GM21786 (cell line): ENCODE results near the gene CLASP1.
"Not testable (repeated sequence)": the region's sequence is repeated elsewhere in the genome, so short reads cannot be mapped to it uniquely, and the experiment has no call there.

ENCODE experiments used
- ATAC-seq: cut with Tn5 transposase; IDR thresholded peaks from one replicate; pipeline ENCODE4 v1.9.1; 2021; ENCODE audit not compliant: unreplicated experiment

The CLASP1 gene

DNA sequence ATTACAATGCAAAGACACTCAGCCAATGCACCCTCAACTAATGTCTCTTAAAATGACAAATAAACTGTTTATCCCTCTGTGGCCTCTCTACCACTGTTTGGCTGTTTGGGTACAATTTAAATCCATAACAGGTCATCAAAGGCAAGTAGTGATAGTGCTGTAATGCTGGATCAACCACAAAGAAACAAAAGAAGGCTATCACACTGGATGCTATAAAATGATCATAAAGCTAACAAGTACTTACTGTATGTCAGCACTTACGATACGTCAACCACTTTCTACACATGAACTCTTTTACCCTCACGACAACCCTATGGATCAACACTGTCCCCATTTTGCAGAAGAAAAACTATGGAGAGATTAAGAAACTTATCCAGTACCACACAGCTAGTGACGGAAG, 64.5 kb downstream of the CLASP1 start:
- no peak for ATAC-seq

DNA sequence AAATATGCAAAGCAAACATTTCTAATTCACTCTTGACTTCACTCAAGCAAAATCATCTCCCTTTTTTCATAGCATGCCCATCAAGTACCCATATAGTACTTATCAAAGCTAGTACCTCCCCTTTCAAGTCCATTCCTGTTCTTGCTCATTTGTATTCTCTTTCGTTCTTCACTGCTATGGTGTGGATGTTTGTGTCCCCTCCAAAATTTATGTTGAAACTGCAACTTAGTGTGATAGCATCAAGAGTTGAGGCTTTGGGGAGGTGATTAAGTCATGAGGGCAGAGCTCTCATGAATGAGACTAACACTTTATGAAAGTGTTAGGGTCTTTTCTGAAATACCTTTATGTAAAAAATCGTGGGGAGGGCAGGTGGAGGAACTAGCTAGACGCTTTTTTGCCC, 65.7 kb downstream of the CLASP1 start:
- ATAC-seq, result no peak

DNA sequence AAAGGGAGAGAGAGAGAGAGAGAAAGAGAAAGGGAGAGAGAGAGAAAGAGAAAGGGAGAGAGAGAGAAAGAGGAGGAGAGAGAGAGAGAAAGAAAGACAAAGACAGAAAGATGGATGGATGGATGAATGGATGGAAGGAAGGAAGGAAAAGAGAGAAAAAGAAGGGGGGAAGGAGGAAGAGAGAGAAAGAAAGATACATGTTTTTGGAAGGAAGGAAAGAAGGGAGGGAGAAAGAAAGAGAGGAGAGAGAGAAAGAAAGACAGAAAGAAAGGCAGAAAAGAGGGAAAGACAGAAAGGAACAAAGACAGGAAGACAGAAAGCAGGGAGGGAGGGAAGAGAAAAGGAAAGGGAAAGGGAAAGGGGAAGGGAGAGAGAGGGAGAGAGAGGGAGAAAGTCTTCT, 67.0 kb downstream of the CLASP1 start:
- ATAC-seq, result no peak

DNA sequence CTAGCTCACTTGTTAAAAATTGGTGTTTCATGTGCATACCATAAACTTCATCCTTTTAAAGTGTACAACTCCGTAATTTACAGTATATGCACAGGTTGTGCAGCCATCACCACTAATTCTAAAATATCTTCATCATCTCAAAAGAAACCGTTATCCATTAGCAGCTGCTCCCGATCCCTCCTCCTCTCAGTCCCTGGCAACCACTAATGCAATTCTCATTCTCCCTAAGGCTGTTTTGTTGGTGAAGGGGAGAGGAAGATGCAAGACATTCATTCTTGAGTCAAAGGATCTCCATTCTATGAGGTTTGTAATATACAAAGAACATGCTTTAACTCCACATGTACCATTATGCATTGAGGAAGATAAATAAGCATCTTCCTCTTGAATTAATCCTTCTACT, 70.0 kb downstream of the CLASP1 start:
- ATAC-seq, result no peak

DNA sequence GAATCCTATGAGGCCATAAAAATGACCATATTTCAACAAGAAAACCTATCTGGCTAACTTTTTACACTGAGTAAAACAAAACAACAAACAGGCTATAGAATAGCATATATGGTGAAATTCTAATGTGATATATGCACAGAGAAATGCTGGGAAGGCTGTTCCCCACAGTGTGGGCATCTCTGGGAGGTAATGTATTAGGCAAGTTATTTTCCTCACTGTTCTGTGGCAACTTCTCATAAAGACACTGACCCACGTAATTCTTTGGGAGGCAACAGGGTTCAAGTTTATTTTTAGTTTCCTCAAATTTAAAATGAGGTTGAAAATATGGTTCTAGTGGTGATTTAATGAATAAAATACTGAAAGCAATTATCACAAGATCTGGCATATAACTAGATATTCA, 71.9 kb downstream of the CLASP1 start:
- ATAC-seq, result no peak

DNA sequence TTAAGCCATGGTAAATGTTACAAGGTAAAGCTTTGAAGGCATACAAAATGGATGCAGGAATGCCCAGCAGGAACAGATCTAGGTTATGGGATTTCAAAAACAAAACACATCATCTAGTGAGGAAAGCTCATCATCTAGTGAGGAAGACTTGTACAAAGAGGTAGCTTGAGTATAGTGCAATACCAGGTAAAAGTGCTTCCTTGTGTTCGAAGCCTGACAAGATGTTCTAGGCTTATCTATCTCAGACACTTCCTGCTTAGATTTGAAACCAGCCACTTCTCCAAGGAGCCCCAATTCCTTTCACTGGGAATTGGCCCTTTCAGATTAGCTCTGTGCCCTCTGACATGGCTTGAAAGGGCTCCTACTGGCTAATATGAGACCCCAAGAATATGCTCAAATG, 73.0 kb downstream of the CLASP1 start:
- no peak for ATAC-seq

DNA sequence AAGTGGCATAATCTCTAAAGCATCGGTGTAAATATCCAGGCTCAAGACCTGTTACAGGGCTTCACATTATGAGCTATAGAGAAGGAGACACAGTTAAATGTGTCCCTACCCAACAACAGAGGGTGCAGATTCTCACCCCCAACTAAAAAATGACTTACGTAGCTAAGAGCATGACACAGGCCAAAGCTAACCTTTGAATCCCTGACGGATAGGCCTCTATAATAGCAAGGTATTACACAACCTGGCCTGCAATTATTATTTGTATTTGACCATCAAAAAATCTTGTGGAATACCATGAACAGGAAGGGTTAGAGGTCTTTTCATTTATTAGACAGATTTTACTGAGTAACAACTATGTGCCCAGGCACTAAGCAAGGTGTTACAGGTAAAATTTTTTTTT, 73.5 kb downstream of the CLASP1 start:
- no peak for ATAC-seq

DNA sequence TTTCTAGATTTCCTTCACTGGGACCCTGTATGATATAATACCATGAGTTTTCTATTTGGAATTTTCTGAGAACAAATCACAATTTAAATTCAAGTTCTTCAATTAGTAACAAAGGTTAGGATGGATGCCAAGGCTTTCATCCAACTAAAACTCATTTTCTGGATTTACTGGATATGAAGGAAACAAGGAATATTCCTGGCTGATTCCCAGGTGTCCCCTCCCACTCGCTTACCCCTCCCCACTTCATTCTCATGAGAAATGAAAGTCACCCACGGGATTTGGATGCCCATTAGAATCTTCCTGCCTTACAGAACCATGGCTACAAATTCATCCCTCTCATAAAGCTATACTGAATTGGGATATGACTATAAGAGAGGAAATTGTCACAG, 78.6 kb downstream of the CLASP1 start:
- no peak for ATAC-seq

DNA sequence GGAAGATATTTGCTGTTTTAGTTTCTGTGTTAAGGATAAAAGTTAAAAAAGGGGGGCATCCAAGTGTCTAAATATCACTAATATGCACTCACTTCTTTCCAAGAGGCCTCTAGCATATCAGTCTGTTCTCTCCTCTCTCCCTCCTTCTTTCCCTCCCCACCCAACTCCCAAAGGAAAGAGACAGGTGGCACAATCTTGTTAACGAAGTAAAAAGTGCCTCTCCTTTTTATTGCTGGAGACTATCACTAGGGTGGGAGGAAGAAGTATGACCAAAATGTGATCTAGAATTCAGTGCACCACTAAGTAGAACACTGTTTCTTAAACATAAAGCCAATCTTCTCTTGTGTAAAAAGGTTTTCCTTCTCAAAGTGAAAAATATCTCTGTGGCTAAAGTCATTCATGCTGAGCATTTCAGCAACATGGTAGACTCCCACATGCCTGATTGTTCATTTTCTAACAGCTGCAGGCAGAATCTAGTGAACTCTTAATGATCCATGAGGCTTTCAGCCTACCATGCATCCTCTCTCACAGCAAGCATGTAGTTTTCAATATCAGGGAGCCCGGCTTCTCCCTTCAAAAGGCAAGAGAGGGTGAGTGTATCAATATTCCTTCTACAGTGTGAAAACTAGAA, 79.1 kb downstream of the CLASP1 start:
- ATAC-seq, result no peak

DNA sequence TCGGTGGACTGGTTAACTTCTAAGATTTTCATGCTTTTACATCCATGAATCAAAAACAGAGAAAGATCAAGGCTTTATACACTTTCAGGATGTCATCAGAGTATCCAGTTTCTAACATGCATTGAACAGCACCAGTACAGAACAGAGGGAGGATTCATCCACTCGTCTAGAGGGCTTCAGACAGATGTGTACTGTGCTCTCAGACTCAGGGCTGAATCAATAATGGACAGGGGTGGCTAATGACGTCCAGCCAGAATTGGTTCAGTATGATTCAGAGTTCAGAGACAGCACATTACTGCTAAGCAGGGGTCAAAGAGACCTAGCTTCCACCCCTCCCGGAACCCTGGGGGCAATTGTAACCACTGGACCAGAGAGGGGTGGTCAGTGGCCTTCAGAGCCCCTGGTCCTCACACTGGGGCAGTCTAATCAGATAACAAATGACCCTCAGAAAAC, 81.3 kb downstream of the CLASP1 start:
- ATAC-seq, result no peak

DNA sequence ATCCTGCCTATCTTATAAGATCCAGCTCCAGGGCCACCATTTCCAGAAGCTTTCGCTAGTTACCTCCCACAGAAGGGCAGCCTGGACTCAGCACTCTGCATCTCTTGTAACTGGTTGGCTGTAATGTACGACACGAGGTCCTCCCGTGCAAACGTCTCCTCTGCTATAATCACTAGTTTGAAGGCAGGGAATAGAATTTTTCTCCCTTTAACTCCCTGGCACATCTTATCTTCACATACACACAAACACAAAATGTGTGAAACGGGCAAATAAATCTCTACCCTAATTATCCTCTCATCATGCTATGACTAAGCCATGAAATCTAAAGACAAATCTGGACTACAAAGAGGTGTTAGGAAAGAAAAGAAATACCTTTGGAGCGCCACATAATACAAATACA, 81.8 kb downstream of the CLASP1 start:
- ATAC-seq, result no peak

DNA sequence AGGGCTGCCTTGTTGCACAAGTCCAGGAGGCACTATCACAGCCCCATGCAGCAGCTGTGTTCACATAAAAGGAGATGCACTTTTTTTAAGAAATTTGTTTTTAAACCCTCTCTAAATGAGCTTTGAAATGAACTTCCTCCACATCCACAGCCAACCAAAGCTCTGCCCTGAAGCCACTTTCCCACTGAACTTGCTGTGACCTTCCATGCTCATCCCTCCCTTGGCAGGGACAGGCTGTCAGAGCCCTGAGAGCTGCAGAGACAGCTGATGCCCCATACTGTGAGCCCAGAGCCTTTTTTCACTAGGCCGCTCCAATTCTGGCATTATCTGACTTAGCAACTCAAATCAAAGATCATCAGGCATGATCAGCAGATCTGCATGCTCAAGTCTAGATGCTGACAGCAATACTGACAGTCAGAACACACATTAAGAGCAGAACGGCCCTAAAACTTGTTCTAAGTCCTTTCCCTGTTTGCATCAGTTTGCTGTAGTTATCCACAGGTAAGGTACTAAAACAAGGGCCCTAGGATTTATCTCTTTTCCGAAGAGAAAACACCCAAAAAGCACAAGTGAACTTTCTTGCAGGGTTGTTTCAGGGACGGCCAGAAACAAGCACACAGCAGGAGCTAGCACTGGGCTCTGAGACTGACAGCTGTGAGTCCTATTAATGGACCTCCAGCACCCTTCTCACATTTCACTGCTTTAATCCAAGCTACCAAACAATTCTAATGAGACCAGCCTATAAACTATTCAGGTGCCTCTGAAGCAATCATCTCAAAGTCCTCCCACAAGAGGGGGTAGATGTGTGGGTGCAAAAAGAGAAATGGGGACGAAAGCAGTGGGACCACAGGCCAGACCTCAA, 83.6 kb downstream of the CLASP1 start:
- no peak for ATAC-seq

DNA sequence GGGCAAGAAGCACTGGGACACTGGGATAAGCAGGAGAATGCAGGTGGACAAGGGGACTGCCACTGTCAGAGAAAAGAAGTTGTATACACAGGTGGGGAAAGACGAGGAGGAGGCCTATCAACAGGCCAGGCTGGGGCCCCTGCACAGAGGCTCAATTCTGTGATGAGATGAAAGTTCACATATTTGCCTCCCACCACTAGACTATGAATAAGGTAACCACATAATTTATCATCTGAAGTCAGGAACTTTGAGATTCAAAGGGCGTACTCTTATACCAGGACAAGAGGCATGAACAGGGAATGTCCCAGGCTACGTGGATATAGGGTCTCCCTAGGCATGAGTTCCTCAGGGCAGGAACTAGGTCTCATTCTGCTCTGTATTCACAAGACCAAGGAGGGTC, 84.4 kb downstream of the CLASP1 start:
- ATAC-seq, result no peak

DNA sequence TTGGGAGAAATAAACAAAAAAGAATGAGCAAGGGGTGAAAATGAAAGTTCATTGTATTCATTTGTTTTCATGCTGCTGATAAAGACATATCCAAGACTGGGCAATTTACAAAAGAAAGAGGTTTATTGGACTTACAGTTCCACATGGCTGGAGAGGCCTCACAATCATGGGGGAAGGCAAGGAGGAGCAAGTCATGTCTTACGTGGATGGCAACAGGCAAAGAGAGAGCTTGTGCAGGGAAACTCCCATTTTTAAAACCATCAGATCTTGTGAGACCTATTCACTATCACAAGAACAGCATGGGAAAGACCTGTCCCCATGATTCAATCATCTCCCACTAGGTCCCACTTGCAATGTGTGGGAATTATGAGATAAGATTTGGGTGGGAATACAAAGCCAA, 85.5 kb downstream of the CLASP1 start:
- ATAC-seq, result not testable (repeated sequence)

DNA sequence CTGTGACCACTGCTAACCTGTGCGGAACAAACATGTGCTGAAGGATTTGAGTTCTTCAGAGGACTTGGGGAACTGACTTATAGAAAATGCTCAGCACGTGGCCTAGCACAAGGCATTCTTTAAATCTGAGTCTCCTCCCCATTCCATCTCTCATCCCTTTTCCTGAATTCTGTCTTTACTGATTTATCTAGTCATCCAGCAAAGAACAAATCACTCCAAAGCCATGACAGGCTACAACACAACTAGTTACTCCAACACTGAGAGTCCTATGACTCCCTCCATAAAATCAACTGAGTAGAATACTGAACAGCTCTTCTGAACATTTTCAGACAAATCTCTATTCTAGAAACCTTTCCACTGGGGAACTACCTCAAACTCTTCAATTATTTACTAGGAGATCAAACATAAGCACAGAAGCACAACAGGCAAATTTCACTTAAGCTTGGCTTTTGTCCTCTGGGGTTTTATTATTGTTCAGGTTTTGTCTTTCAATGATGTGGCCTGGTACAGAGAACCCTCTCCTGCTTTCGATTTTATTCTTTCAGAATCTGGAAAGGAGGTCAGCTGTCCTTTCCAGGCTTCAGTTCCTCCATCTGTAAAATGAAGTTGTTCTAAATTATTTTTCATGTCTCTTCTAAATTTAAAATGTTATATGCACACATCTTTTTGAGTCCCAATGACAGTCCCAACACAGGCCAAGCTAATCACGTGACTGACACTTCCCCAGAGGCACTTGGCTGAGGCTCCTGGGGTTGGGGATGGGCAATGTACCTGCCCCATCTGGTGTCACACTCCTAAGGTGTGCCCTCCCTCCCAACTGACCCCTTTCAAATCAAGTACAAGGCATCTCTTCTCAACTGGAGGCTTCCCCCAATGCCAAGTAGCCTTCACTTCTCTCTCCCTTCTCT, 86.7 kb downstream of the CLASP1 start:
- ATAC-seq, result peak; percentile 56

DNA sequence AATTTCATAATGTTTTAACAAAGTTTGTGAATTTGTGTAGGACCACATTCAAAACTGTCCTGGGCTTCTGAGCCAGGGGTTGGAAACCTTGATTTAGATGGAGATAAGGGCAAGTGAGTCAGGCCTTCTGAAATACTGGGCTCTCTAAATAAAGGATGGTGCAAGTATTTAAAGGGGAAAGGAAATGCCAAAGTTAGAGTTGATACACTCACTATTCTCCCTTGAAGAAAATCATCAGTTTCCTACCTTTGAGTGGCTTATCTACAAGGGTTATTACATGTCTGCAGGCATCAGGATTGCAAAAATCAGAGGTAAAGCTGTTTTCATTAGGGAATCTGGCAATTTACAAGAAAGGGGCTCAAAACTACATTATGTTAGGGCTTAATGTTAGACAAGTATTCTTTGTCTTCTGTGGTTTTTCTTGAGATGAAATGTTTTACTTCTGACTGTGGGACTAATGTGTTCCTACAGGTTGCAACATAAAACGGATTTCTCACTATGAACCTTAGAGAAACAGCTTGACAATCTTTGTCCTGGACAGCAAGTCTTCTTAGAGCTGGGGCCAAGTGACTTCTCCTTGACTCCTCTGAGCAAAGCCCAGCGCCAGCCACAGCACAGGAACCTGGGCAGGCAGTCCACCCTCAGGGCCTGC, 87.5 kb downstream of the CLASP1 start:
- ATAC-seq, result no peak

DNA sequence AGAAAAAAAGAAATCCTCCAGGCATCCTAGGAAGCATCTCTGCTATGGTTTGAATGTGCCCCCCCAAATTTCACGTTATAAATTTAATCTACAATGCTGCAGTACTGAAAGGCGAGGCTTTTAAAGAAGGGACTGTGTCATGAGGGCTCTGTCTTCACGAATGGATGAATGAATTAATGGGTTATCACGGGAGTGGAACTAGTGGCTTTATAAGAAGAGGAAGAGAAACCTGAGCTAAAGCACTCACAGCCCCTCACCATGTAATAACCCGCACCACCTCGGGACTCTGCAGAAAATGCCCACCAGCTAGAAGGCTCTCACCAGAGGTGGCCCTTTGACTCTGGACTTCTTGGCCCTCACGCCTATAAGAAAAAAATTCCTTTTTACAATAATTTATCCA, 90.9 kb downstream of the CLASP1 start:
- peak; percentile 59 for ATAC-seq

DNA sequence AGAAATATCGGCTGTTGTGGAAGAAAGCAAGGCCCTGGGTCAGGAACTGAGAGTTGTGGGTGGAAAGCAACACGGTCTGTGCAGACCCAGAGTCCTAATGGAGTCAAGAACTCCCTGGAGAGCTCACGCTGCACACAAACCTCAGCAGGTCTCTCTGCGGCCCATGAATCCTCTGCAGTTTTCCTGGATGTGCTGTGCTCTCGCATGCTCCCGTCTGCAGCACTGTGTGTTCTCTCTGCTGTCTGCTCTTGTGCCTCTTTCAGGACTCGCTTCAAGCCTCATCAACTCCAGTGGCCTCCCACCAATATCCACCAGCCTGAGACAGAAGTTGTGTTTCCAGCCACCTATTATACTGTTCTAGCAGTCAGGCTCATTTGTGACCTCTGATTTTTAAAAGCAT, 94.3 kb downstream of the CLASP1 start:
- ATAC-seq, result no peak

DNA sequence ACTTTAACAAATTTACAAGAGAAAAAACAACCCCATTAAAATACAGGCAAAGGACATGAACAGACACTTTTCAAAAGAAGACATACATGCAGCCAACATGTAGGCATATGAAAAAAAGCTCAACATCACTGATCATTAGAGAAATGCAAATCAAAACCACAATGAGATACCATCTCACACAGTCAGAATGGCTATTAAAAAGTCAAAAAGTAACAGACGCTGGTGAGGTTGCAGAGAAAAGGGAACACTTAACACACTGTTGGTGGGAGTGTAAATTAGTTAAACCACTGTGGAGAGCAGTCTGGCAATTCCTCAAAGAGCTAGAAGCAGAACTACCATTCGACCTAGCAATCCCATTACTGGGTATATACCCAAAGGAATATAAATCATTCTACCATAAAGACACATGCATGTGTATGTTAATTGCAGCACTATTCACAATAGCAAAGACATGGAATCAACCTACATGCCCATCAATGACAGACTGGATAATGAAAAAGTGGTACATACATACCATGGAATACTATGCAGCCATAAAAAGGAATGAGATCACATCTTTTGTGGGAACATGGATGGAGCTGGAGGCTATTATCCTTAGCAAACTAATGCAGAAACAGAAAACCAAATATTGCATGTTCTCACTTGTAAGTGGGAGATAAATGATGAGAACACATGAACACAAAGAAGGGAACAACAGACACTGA, 96.6 kb downstream of the CLASP1 start:
- ATAC-seq, result not testable (repeated sequence)

DNA sequence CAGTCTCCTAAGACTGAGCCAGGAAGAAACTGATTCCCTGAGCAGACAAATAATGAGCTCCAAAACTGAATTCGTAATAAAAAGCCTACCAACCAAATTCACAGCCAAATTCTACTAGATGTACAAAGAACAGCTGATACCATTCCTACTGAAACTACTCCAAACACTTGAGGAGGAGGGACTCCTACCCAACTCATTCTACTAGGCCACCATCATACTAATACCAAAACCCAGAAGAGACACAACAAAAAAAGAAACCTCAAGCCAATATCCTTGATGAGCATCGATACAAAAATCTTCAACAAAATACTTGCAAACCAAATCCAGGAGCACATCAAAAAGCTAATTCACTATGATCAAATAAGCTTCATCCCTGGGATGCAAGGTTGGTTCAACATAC, 98.6 kb downstream of the CLASP1 start:
- ATAC-seq, result no peak
